NCI-H526 treated with DMSO at 0.1 percent for 48 hours (cell line): ENCODE measurements around the gene SLC6A17.

Experiments used
- DNase-seq: peaks from one replicate; lab custom pipeline; 2025; lab: John Stamatoyannopoulos, UW

Gene SLC6A17

GRCh38 chr1:110223127-110223526, 72.8 kb downstream of the SLC6A17 start:
- DNase-seq, result no peak

GRCh38 chr1:110223581-110223980, 73.3 kb downstream of the SLC6A17 start:
- no peak for DNase-seq

GRCh38 chr1:110224240-110224995, 74.1 kb downstream of the SLC6A17 start:
- DNase-seq, result no peak

- DNase-seq, result no peak
Observed at GRCh38 chr1:110225212-110225611, 74.9 kb downstream of the SLC6A17 start.

- DNase-seq, result no peak
Observed at GRCh38 chr1:110225756-110226404, 75.6 kb downstream of the SLC6A17 start.

GRCh38 chr1:110227774-110228173, 77.5 kb downstream of the SLC6A17 start:
- DNase-seq, result no peak

GRCh38 chr1:110228381-110228780, 78.1 kb downstream of the SLC6A17 start:
- no peak for DNase-seq

GRCh38 chr1:110228869-110229268, 78.6 kb downstream of the SLC6A17 start:
- DNase-seq, result no peak

- DNase-seq, result no peak
Observed at GRCh38 chr1:110229348-110230001, 79.2 kb downstream of the SLC6A17 start.

- DNase-seq, result no peak
Observed at GRCh38 chr1:110230381-110231199, 80.3 kb downstream of the SLC6A17 start.

- DNase-seq, result no peak
Observed at GRCh38 chr1:110233861-110234260, 83.6 kb downstream of the SLC6A17 start.

GRCh38 chr1:110234691-110235090, 84.4 kb downstream of the SLC6A17 start:
- DNase-seq, result no peak

- no peak for DNase-seq
Observed at GRCh38 chr1:110235181-110235833, 85.0 kb downstream of the SLC6A17 start.

- DNase-seq, result no peak
Observed at GRCh38 chr1:110235834-110236682, 85.8 kb downstream of the SLC6A17 start.

GRCh38 chr1:110237386-110238152, 87.3 kb downstream of the SLC6A17 start:
- DNase-seq, result no peak

GRCh38 chr1:110239441-110240430, 89.4 kb downstream of the SLC6A17 start:
- no peak for DNase-seq

- DNase-seq, result peak; percentile 4
Observed at GRCh38 chr1:110240476-110241210, 90.3 kb downstream of the SLC6A17 start.

GRCh38 chr1:110241516-110241915, 91.2 kb downstream of the SLC6A17 start:
- DNase-seq, result no peak
